Thyroid gland (tissue), 4 donors: ENCODE measurements around the gene ABCC5. TPM values are rescaled to one million over a fixed set of nuclear protein-coding genes. Genes with fewer than 3 reads are reported as not detected.

Source experiments
- DNase-seq, 2 donors: peaks; one replicate each; pipeline ENCODE4 v3.0.0-alpha.2; 2019
- H3K27ac ChIP-seq, 3 donors: fragments of 200-600 bp; sonication (generic); 1 replicate in 2 of 3; 2 replicates in 1 of 3; pipeline ENCODE4 v1.5.1; 2016 to 2019; ENCODE audit warnings: mild to moderate bottlenecking in 1 of 3, moderate library complexity in 1 of 3
- H3K27me3 ChIP-seq: fragments of 200-600 bp; sonication (generic); one replicate; pipeline ENCODE4 v1.5.1; 2019
- H3K36me3 ChIP-seq, 2 donors: fragments of 200-600 bp; sonication (generic); one replicate each; pipeline ENCODE4 v1.5.1; 2016 to 2019
- H3K4me1 ChIP-seq, 2 donors: fragments of 200-600 bp; sonication (generic); one replicate each; pipeline ENCODE4 v1.5.1; 2017 to 2019
- H3K4me3 ChIP-seq, 3 donors: fragments of 200-600 bp; sonication (generic); replicated peaks in 1 of 3; 1 replicate in 2 of 3; 2 replicates in 1 of 3; pipeline ENCODE4 v1.5.1; 2016; ENCODE audit warnings: mild to moderate bottlenecking in 1 of 3
- H3K9me3 ChIP-seq: fragments of 200-600 bp; sonication (generic); one replicate; pipeline ENCODE4 v1.5.1; 2017
- POLR2A ChIP-seq, 2 donors: fragments of 450-650 bp; IDR thresholded peaks; one replicate each; pipeline ENCODE4 v1.6.1; 2017; ENCODE audit warnings: antibody characterized with exemption in 2 of 2, mild to moderate bottlenecking in 2 of 2, moderate library complexity in 1 of 2
- WGBS, 2 donors: methylation state at CpG; one replicate each; pipeline ENCODE4 v1.1.5; 2017; 5-methylcytosine and 5-hydroxymethylcytosine counted together
- intact Hi-C: fragments of 100-400 bp; cut with DNase I; formaldehyde crosslinking; loops from one replicate; pipeline ENCODE4 v1.15.1; 2023
- total RNA-seq, 4 donors: library from RNA; depleted of rRNA; stranded (reverse); fragments of >200 nt; gene quantifications; one replicate each; pipeline ENCODE4 v1.2.3, GENCODE V29; 2016
- TF ChIP-seq, protein P1 (sequence below), 6 experiments: fragments of 200-600 bp in 3 of 6; fragments of 450-650 bp in 3 of 6; sonication (generic) in 3 of 6; IDR thresholded peaks; one replicate each; pipeline ENCODE4 v1.5.1; 2016 to 2019; ENCODE audit warnings: antibody characterized with exemption in 6 of 6, mild to moderate bottlenecking in 2 of 6, inconsistent platforms in 1 of 6, moderate library complexity in 1 of 6

Gene ABCC5
- total RNA-seq, 4 donors from 2014 or later: 12.2 to 24.3 (median 18.2) TPM

DNA sequence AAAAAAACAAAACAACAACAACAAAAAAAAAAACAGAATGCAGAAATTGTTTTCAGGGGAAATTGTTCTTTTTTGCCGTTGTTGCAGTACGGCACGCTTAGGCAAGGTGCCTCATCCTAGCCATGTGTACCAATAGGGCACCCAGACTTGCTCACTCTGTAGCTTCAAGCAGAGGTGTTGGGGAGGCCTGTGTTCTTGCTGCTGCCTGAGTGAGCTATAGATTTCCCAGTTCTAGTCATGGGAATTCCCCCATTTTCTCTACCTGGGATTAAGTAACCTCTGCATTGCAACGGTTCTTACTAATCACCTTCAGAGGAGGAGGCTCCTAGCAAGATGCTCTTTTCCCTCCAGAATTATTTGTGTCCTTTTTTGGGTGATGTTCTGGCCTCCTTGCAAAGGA, 120.1 kb downstream of the ABCC5 start:
- no peaks in the 10 kb centered on the region for H3K27me3 ChIP-seq
- DNase-seq: no peak
- H3K4me3 ChIP-seq: no peak overlapping the region
- H3K27ac ChIP-seq: no peak overlapping the region
- intact Hi-C loops: loop anchor here (2.0 to 10.0 kb wide), 4 partner anchors 119 to 395 kb away; partner anchors contain the start of genes ABCC5, ALG3 and EEF1AKMT4
- WGBS, 2 donors: 77 to 79% methylated on average over 4 of the region's 4 CpGs
- no peaks in the 10 kb centered on the region for H3K36me3 ChIP-seq
- no peaks in the 10 kb centered on the region for H3K9me3 ChIP-seq
- no peaks in the 10 kb centered on the region for H3K4me1 ChIP-seq
- TF ChIP-seq, protein P1, sequence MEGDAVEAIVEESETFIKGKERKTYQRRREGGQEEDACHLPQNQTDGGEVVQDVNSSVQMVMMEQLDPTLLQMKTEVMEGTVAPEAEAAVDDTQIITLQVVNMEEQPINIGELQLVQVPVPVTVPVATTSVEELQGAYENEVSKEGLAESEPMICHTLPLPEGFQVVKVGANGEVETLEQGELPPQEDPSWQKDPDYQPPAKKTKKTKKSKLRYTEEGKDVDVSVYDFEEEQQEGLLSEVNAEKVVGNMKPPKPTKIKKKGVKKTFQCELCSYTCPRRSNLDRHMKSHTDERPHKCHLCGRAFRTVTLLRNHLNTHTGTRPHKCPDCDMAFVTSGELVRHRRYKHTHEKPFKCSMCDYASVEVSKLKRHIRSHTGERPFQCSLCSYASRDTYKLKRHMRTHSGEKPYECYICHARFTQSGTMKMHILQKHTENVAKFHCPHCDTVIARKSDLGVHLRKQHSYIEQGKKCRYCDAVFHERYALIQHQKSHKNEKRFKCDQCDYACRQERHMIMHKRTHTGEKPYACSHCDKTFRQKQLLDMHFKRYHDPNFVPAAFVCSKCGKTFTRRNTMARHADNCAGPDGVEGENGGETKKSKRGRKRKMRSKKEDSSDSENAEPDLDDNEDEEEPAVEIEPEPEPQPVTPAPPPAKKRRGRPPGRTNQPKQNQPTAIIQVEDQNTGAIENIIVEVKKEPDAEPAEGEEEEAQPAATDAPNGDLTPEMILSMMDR (IDR thresholded peaks at IDR 0.05): no peak
- TF ChIP-seq POLR2A (IDR thresholded peaks at IDR 0.05): no peak

DNA sequence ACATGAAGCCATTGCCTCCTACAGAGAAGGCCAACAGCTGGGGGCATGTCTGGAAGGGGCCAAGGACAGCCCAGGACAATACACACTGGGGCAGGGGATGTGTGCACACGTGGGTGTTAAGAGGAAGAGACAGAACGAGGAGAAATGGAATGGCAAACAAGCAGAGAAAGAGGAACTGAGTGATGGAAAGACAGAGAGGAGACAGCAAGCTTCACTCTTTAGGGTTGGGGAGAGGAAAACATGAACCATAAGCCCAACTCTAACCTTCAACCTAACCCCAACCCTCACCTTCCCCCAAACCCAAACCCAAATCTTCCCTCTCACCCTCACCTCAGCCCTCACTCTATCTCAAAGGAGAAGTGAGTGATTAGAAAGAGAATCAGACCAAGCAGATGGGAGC, 121.1 kb downstream of the ABCC5 start:
- Histone ChIP-seq H3K36me3 (no peaks in the 10 kb centered on the region), H3K27ac (no peak overlapping the region), H3K27me3 (no peaks in the 10 kb centered on the region), H3K4me3 (no peak overlapping the region), H3K9me3 (no peaks in the 10 kb centered on the region), H3K4me1 (no peaks in the 10 kb centered on the region)
- TF ChIP-seq POLR2A (IDR thresholded peaks at IDR 0.05): no peak
- TF ChIP-seq, protein P1 (IDR thresholded peaks at IDR 0.05): no peak
- DNase-seq: no peak
- intact Hi-C loops: loop anchor here (2.0 to 10.0 kb wide), 4 partner anchors 120 to 396 kb away; partner anchors contain the start of genes ABCC5, ALG3 and EEF1AKMT4
- WGBS, 2 donors: 53 to 55% methylated on average over 2 of the region's 2 CpGs

DNA sequence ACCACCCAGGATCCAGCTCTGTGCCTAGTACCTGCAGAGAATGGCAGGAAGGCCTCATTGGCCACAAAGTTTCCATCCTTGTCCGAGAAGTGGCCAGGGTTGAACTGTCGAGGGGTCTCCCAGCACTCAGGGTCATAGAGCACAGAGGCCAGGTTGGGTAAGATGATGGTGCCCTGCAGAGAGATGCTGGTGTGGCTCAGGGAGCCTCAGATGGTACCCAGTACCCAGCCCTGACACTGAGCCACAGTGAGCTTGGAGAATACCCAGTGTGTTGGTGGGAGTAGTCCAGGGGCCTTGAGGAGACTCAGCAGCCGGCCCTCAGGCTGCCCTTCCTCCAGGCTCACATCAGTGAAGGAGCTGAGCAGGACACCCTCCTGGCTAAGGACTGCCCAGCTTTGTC, 121.5 kb downstream of the ABCC5 start:
- Histone ChIP-seq H3K36me3 (no peaks in the 10 kb centered on the region), H3K27me3 (no peaks in the 10 kb centered on the region), H3K4me3 (no peak overlapping the region), H3K27ac (no peak overlapping the region), H3K9me3 (no peaks in the 10 kb centered on the region), H3K4me1 (no peaks in the 10 kb centered on the region)
- intact Hi-C loops: loop anchor here (2.0 to 10.0 kb wide), 4 partner anchors 121 to 396 kb away; partner anchors contain the start of genes ABCC5, ALG3 and EEF1AKMT4
- no peak for DNase-seq
- WGBS, 2 donors: 78 to 93% methylated on average over 2 to 3 of the region's 3 CpGs
- TF ChIP-seq POLR2A (IDR thresholded peaks at IDR 0.05): no peak
- TF ChIP-seq, protein P1 (IDR thresholded peaks at IDR 0.05): no peak

DNA sequence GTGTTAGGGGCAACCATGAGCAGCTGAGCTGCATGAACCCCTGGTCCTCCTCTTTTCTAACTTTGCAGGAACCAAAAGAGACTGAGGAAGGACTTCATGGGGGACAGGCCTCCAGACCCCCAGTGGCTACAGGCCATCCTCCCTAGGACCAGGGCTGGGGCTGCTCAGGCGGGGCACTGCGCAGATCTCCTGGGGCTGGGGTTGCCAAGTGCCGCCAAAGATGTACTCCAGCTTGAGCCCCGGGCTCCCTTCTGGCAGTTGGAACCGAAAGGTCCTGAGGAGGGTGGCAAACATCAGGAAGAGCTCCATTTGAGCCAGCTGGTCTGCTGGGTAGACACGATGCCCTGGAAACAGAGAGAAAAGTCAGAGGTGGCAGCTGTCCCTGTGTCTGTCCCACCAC, 121.9 kb downstream of the ABCC5 start:
- Histone ChIP-seq H3K36me3 (no peaks in the 10 kb centered on the region), H3K9me3 (no peaks in the 10 kb centered on the region), H3K4me3 (no peak overlapping the region), H3K4me1 (no peaks in the 10 kb centered on the region), H3K27me3 (no peaks in the 10 kb centered on the region), H3K27ac (no peak overlapping the region)
- 86% methylated on average over 5 to 6 of the region's 6 CpGs for WGBS, 2 donors
- TF ChIP-seq, protein P1 (IDR thresholded peaks at IDR 0.05): no peak
- TF ChIP-seq POLR2A (IDR thresholded peaks at IDR 0.05): no peak
- intact Hi-C loops: loop anchor here (2.0 to 10.0 kb wide), 4 partner anchors 121 to 397 kb away; partner anchors contain the start of genes ABCC5, ALG3 and EEF1AKMT4
- no peak for DNase-seq

DNA sequence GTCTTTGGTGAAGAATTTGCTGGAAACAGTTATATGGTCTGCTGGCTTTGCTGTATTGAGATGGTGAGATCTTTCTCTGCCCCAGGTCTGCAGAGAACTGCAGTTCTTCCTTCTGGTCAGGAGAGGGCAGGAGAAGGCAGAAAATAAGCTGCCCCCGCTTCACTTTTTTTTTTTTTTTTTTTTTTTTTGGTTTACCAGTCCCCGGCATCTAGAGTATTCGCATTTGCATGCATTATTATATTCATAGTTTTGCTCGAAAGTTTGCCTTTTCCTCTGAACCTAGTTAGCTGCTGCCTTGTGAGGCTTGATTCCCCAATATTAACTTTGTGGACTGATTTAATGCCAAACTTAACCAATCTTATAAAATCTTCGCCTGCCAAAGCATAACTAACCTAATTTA, 122.4 kb downstream of the ABCC5 start:
- Histone ChIP-seq H3K9me3 (no peaks in the 10 kb centered on the region), H3K27me3 (no peaks in the 10 kb centered on the region), H3K36me3 (no peaks in the 10 kb centered on the region), H3K27ac (no peak overlapping the region), H3K4me3 (no peak overlapping the region), H3K4me1 (no peaks in the 10 kb centered on the region)
- intact Hi-C loops: loop anchor here (5.0 to 10.0 kb wide), 3 partner anchors 250 to 397 kb away; partner anchors contain the start of genes ALG3 and EEF1AKMT4
- DNase-seq: peak; percentile 20 to 23
- WGBS, 2 donors: 20% methylated on average over 5 of the region's 5 CpGs
- no peak for TF ChIP-seq POLR2A (IDR thresholded peaks at IDR 0.05)
- TF ChIP-seq, protein P1 (IDR thresholded peaks at IDR 0.05): peak; percentile 41 to 93 (median 75)
